Calu3 (cell line): Measurements from ENCODE around the gene CCDC70. TPM values are rescaled to one million over a fixed set of nuclear protein-coding genes. Genes with fewer than 3 reads are reported as not detected.

Experiments
- BruUV-seq: library from RNA; stranded (reverse); fragments of 400-500 nt; replicated peaks from 2 replicates; lab custom pipeline; 2021; lab: Mats Ljungman, UMichigan
- CTCF ChIA-PET: fragments of 300-600 bp; sonication (Branson Sonifier 250); formaldehyde crosslinking; loops from one replicate; lab custom pipeline; 2022; ENCODE audit warnings: antibody characterized with exemption; lab: Charles Lee
- DNase-seq: peaks from one replicate; pipeline ENCODE4 v3.0.0; 2022
- H3K27ac Mint-ChIP-seq: one replicate; pipeline ENCODE4 v1.8.0; 2022; ENCODE audit warnings: mixed read lengths; ENCODE audit not compliant: unreplicated experiment
- H3K27me3 Mint-ChIP-seq: one replicate; pipeline ENCODE4 v1.8.0; 2022; ENCODE audit warnings: mixed read lengths; ENCODE audit not compliant: unreplicated experiment
- H3K36me3 Mint-ChIP-seq: one replicate; pipeline ENCODE4 v1.8.0; 2022; ENCODE audit warnings: mild to moderate bottlenecking, moderate library complexity, mixed read lengths; ENCODE audit not compliant: insufficient read depth, unreplicated experiment
- H3K4me1 Mint-ChIP-seq: one replicate; pipeline ENCODE4 v1.8.0; 2022; ENCODE audit warnings: mild to moderate bottlenecking, low read depth, mixed read lengths; ENCODE audit not compliant: unreplicated experiment
- H3K4me3 Mint-ChIP-seq: one replicate; pipeline ENCODE4 v1.8.0; 2022; ENCODE audit warnings: mild to moderate bottlenecking, low read depth, moderate library complexity, mixed read lengths; ENCODE audit not compliant: unreplicated experiment
- H3K9me3 Mint-ChIP-seq: one replicate; pipeline ENCODE4 v1.8.0; 2022; ENCODE audit warnings: low read depth, mixed read lengths; ENCODE audit not compliant: unreplicated experiment
- intact Hi-C: fragments of 100-400 bp; cut with micrococcal nuclease; formaldehyde crosslinking; loops from one replicate; pipeline ENCODE4 v1.10.0; 2022; ENCODE audit not compliant: unreplicated experiment
- total RNA-seq: library from RNA; stranded (reverse); gene quantifications from 2 replicates; pipeline ENCODE4 v1.2.3, GENCODE V29; 2022
- TF ChIP-seq, protein P1 (sequence below): fragments of 200-600 bp; IDR thresholded peaks from one replicate; pipeline ENCODE4 v1.8.0; 2022; ENCODE audit warnings: antibody characterized with exemption; ENCODE audit not compliant: unreplicated experiment

CCDC70 gene
- total RNA-seq, 1 experiment from 2014 or later, result not detected

DNA sequence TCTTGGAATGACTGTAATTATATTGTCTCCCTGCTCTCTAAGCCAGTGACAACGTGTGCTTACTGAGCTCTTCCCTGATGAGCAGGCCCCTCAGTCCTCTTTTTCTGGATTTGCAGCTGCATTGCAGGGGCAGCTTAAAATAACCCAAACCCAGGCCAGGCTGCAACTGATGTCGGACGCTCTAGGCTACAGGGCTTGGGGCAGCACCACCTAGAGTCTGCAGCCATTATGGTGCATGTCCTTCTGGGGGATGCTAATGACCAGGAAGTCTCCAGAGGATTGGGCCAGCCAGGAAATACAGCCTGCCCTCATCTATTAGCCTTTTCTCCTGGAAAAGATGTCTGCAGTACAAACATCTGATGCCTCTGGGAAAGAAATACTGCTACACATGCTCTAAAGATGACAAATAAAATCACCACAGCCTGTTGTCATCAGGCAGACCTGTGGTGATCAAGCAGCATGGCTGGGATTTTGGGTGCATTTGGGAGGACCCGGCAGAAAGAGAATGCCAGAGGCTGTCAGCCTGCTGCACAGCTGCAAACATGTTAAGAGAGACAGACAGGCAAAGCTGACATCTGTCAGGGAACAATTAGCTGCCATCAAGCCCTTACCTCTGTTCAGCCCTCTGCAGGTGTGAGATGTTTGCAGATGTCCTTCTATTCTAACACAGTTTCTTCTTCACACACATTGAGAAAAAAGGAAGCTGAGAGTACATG is 51.8 kb downstream of the CCDC70 start:
- DNase-seq, result no peak
- intact Hi-C loops, result no loop called here
- BruUV-seq, result no TSS peak
- TF ChIP-seq, protein P1, sequence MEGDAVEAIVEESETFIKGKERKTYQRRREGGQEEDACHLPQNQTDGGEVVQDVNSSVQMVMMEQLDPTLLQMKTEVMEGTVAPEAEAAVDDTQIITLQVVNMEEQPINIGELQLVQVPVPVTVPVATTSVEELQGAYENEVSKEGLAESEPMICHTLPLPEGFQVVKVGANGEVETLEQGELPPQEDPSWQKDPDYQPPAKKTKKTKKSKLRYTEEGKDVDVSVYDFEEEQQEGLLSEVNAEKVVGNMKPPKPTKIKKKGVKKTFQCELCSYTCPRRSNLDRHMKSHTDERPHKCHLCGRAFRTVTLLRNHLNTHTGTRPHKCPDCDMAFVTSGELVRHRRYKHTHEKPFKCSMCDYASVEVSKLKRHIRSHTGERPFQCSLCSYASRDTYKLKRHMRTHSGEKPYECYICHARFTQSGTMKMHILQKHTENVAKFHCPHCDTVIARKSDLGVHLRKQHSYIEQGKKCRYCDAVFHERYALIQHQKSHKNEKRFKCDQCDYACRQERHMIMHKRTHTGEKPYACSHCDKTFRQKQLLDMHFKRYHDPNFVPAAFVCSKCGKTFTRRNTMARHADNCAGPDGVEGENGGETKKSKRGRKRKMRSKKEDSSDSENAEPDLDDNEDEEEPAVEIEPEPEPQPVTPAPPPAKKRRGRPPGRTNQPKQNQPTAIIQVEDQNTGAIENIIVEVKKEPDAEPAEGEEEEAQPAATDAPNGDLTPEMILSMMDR, result no peak
- no peaks in the 10 kb centered on the region for H3K36me3 Mint-ChIP-seq
- H3K4me3 Mint-ChIP-seq, result no peak overlapping the region
- no peaks in the 10 kb centered on the region for H3K4me1 Mint-ChIP-seq
- H3K9me3 Mint-ChIP-seq, result no peaks in the 10 kb centered on the region
- CTCF ChIA-PET, result no interaction called here
- no peak overlapping the region for H3K27ac Mint-ChIP-seq
- peaks cover 14% of the 10 kb centered on the region for H3K27me3 Mint-ChIP-seq

DNA sequence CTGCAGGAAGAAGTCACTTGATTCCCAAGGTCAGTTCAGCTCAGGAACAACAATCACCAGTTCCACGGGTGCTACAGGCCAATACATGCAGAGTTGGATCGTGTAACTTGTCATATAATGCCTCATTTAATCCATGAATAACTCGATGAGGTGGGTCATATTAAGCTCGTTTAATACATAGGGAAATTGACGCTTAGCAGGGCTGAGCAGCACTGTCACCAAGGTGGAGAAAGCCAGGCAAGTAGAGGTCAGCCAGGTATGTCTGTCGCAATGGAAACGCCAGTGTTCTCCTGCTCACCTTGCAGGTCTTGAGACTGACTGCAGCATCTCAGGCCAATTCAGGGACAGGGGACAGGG is 52.3 kb downstream of the CCDC70 start:
- Mint-ChIP-seq H3K4me1 (no peaks in the 10 kb centered on the region), H3K27ac (no peak overlapping the region), H3K36me3 (no peaks in the 10 kb centered on the region), H3K9me3 (no peaks in the 10 kb centered on the region), H3K27me3 (peaks cover 14% of the 10 kb centered on the region), H3K4me3 (no peak overlapping the region)
- CTCF ChIA-PET, result no interaction called here
- BruUV-seq, result no TSS peak
- DNase-seq, result no peak
- intact Hi-C loops, result no loop called here
- TF ChIP-seq, protein P1, result no peak

Other genes starting within 250 kb of the CCDC70 start
- gene DHRS12, start 57.8 kb upstream of the CCDC70 start, total RNA-seq, result 8.1 and 8.4 TPM in 2 replicates
- not detected in 2 replicates for gene TMEM272, start 16.8 kb upstream of the CCDC70 start, total RNA-seq
- gene ATP7B, start 149.5 kb downstream of the CCDC70 start, total RNA-seq, result 5.6 and 6.8 TPM in 2 replicates
- gene ALG11, start 150.4 kb downstream of the CCDC70 start, total RNA-seq, result 25.7 and 34.3 TPM in 2 replicates
- gene UTP14C, start 162.7 kb downstream of the CCDC70 start, total RNA-seq, result 12.4 and 13.6 TPM in 2 replicates